SK-N-MC (cell line): ENCODE results near the gene PAK5.

Experiments
- DNase-seq: peaks from one replicate; pipeline ENCODE4 v3.0.0-alpha.2; 2011; ENCODE audit warnings: low read depth, low spot score
- H3K27ac ChIP-seq: fragments of 200-600 bp; sonication (generic); 2 replicates; pipeline ENCODE4 v1.5.1; 2016; ENCODE audit warnings: mixed run types
- H3K36me3 ChIP-seq: fragments of 200-600 bp; sonication (generic); 2 replicates; pipeline ENCODE4 v1.6.1; 2017; ENCODE audit warnings: antibody characterized with exemption, low read length, mixed read lengths; ENCODE audit not compliant: insufficient read depth
- H3K4me3 ChIP-seq: fragments of 200-600 bp; sonication (generic); 2 replicates; pipeline ENCODE4 v1.5.1; 2016
- H3K9ac ChIP-seq: fragments of 200-600 bp; sonication (generic); 2 replicates; pipeline ENCODE4 v1.8.0; 2017; ENCODE audit warnings: mixed run types, mixed read lengths; ENCODE audit not compliant: insufficient read length
- H3K9me3 ChIP-seq: fragments of 200-600 bp; sonication (generic); 2 replicates; pipeline ENCODE4 v1.6.1; 2017; ENCODE audit warnings: low read depth, mild to moderate bottlenecking, antibody characterized with exemption, low read length, moderate library complexity, mixed read lengths
- EZH2 ChIP-seq: fragments of 200-600 bp; sonication (generic); IDR thresholded peaks from one replicate; pipeline ENCODE4 v1.6.1; 2017; ENCODE audit warnings: antibody characterized with exemption
- FOXP2 ChIP-seq: optimal IDR thresholded peaks from 2 replicates; pipeline ENCODE3; 2011; ENCODE audit warnings: mild to moderate bottlenecking, moderate library complexity; ENCODE audit not compliant: insufficient read depth; ENCODE audit errors: extremely low read length, control extremely low read depth
- POLR2AphosphoS5 ChIP-seq: IDR thresholded peaks from 2 replicates; pipeline ENCODE4 v1.6.1; 2012; ENCODE audit warnings: mild to moderate bottlenecking, low read depth, low read length, borderline replicate concordance

The PAK5 gene

GRCh38 chr20:9600562-9600961 lies 238.3 kb downstream of the PAK5 start:
- Histone ChIP-seq H3K9ac (no peak overlapping the region), H3K27ac (no peak overlapping the region), H3K4me3 (no peak overlapping the region), H3K36me3 (no peaks in the 10 kb centered on the region), H3K9me3 (no peaks in the 10 kb centered on the region)
- TF ChIP-seq FOXP2 (no peak), POLR2AphosphoS5 (no peak), EZH2 (no peak)
- DNase-seq = no peak

DNA sequence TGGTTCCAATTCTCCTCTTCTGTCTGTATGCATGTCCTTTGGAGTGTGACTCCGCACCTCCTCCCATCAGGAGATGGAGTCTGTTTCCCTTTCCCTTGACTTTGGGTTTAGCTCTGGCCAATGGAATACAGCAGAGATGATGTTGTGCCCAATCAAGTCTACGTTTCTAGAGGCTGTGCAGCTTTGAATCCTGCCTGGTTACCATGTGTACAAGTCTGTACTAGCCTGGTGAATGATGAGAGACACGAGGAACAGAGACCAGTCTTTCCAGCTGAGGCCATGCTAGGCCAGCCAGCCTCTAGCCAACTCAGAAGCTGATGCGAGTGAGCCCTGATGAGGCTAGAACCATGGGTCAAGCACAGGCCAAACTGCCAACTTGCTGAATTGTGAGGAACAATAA lies 241.3 kb downstream of the PAK5 start:
- H3K36me3 ChIP-seq = no peaks in the 10 kb centered on the region
- H3K9ac ChIP-seq = no peak overlapping the region
- DNase-seq = no peak
- no peak overlapping the region for H3K4me3 ChIP-seq
- no peak overlapping the region for H3K27ac ChIP-seq
- TF ChIP-seq POLR2AphosphoS5 (no peak), FOXP2 (no peak), EZH2 (no peak)
- no peaks in the 10 kb centered on the region for H3K9me3 ChIP-seq

DNA sequence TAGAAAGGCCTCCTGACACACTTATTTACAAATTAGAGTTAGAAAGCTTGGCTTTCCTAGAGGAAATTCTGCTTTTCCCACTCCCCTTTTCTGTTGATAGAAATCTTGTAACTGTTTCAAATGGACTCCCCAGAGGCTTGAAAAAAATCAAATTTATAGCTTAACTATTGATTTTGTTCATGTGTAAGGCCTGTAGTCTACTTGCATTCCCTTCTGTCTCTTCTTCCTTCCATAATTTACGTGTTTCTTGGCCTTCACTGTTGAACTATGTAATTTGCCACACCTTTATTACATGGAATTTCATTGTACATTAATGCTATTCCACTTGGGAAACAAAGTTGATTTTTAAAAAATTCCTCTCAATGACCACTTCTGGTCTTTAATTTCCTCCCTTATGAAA lies 243.1 kb downstream of the PAK5 start:
- Histone ChIP-seq H3K9ac (no peak overlapping the region), H3K4me3 (no peak overlapping the region), H3K36me3 (no peaks in the 10 kb centered on the region), H3K9me3 (no peaks in the 10 kb centered on the region), H3K27ac (no peak overlapping the region)
- TF ChIP-seq FOXP2 = no peak
- no peak for TF ChIP-seq POLR2AphosphoS5
- no peak for TF ChIP-seq EZH2
- DNase-seq = no peak

- H3K4me3 ChIP-seq = no peak overlapping the region
- no peaks in the 10 kb centered on the region for H3K9me3 ChIP-seq
- no peaks in the 10 kb centered on the region for H3K36me3 ChIP-seq
- no peak overlapping the region for H3K9ac ChIP-seq
- H3K27ac ChIP-seq = no peak overlapping the region
- no peak for TF ChIP-seq POLR2AphosphoS5
- TF ChIP-seq FOXP2 = no peak
- TF ChIP-seq EZH2 = no peak
- no peak for DNase-seq
Measured at GRCh38 chr20:9594284-9594875, 244.5 kb downstream of the PAK5 start.

- TF ChIP-seq EZH2 = no peak
- Histone ChIP-seq H3K9ac (no peak overlapping the region), H3K27ac (no peak overlapping the region)
Measured at GRCh38 chr20:9592419-9592818, 246.5 kb downstream of the PAK5 start.

GRCh38 chr20:9591080-9591479 lies 247.8 kb downstream of the PAK5 start:
- no peaks in the 10 kb centered on the region for H3K9me3 ChIP-seq
- H3K9ac ChIP-seq = no peak overlapping the region
- H3K36me3 ChIP-seq = no peaks in the 10 kb centered on the region
- H3K27ac ChIP-seq = no peak overlapping the region
- no peak for DNase-seq
- TF ChIP-seq POLR2AphosphoS5 = no peak
- no peak overlapping the region for H3K4me3 ChIP-seq

More at GRCh38 chr20:9592419-9592818, 246.5 kb downstream of the PAK5 start:
- H3K4me3 ChIP-seq = no peak overlapping the region
- no peaks in the 10 kb centered on the region for H3K36me3 ChIP-seq
- H3K9me3 ChIP-seq = no peaks in the 10 kb centered on the region
- no peak for DNase-seq

GRCh38 chr20:9590189-9590588 lies 248.7 kb downstream of the PAK5 start:
- no peak for DNase-seq
- no peaks in the 10 kb centered on the region for H3K9me3 ChIP-seq
- no peaks in the 10 kb centered on the region for H3K36me3 ChIP-seq
- H3K9ac ChIP-seq = no peak overlapping the region
- no peak overlapping the region for H3K27ac ChIP-seq
- no peak for TF ChIP-seq POLR2AphosphoS5
- TF ChIP-seq EZH2 = no peak
- no peak for TF ChIP-seq FOXP2
- no peak overlapping the region for H3K4me3 ChIP-seq

- no peaks in the 10 kb centered on the region for H3K36me3 ChIP-seq
- no peak for TF ChIP-seq FOXP2
- no peak for TF ChIP-seq POLR2AphosphoS5
- no peak for TF ChIP-seq EZH2
- no peak overlapping the region for H3K4me3 ChIP-seq
- no peaks in the 10 kb centered on the region for H3K9me3 ChIP-seq
- DNase-seq = no peak
- no peak overlapping the region for H3K9ac ChIP-seq
- no peak overlapping the region for H3K27ac ChIP-seq
Measured at GRCh38 chr20:9588706-9589105, 250.2 kb downstream of the PAK5 start.

DNA sequence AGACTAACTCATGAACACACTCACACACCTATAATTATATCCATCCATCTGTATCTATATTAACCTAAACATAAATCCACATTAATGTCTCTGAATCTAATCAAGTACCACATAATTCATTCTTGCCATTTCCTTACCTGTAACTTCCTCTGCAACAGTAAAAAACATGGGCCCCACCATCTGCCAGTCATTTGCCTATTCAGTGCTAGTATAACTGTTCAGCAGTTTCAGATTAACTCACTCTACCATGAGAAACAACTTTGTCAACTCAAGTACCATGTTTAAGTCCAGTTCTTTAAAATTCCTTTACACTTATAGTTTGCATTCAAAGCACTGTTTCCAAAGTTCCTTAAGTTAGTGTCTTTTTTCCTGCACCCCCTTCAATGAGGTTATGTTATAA lies 255.7 kb downstream of the PAK5 start:
- no peaks in the 10 kb centered on the region for H3K36me3 ChIP-seq
- no peak overlapping the region for H3K27ac ChIP-seq
- TF ChIP-seq POLR2AphosphoS5 = no peak
- no peak for TF ChIP-seq FOXP2
- TF ChIP-seq EZH2 = no peak
- no peak overlapping the region for H3K4me3 ChIP-seq
- no peak overlapping the region for H3K9ac ChIP-seq
- no peak for DNase-seq
- no peaks in the 10 kb centered on the region for H3K9me3 ChIP-seq

GRCh38 chr20:9582137-9582536 lies 256.7 kb downstream of the PAK5 start:
- H3K27ac ChIP-seq = no peak overlapping the region
- no peak overlapping the region for H3K4me3 ChIP-seq
- DNase-seq = no peak
- no peak for TF ChIP-seq EZH2
- no peak for TF ChIP-seq FOXP2
- no peak for TF ChIP-seq POLR2AphosphoS5
- no peaks in the 10 kb centered on the region for H3K36me3 ChIP-seq
- H3K9me3 ChIP-seq = no peaks in the 10 kb centered on the region
- no peak overlapping the region for H3K9ac ChIP-seq
